Measurements from ENCODE around the gene ZBTB44. TPM values are rescaled to one million over a fixed set of nuclear protein-coding genes. Genes with fewer than 3 reads are reported as not detected.

Gene ZBTB44
- total and polyA plus RNA-seq, 2 donors (not counting 1 experiment from before 2014, with no cell fraction given): 22.8 to 36.5 TPM

DNA sequence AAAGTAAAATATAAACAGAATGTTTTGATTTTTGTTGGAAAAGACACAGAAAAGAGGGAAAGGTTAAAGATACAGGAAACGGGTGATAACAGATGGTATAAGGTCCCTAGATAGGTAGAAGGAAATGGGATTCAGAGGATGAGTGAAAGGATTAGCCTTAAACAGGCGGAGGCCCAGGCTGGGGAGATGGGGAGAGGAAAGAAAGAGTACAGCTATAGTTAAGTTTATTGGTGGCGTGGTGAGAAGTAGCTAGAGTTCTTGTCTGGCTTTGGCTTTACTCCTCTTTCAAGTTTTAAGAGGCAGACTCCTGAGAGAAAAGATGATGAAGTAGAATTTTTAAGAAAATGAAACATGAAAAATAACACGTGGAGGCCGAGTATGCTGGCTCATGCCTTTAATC is 13.7 kb downstream of the ZBTB44 start:
- Histone ChIP-seq H3K79me2 (ENCODE audit: control insufficient read depth, insufficient read depth, low read length) (no peaks in the 10 kb centered on the region), H3K9me3 (ENCODE audit: control insufficient read depth, insufficient read depth, low read depth, low read length) (no peaks in the 10 kb centered on the region), H3K27ac (ENCODE audit: insufficient read depth, low read length) (no peak overlapping the region), H2AFZ (ENCODE audit: low read length) (no peak overlapping the region), H3K4me3 (replicated peaks in 1 of 4; ENCODE audit: control extremely low read depth in 1 of 4, insufficient read depth in 1 of 4, low read depth in 3 of 4, low read length in 4 of 4) (no peak overlapping the region), H3K4me2 (ENCODE audit: extremely low read depth, insufficient read depth, low read length) (no peak overlapping the region), H3K27me3 (ENCODE audit: control insufficient read depth, insufficient read depth, low read length) (no peaks in the 10 kb centered on the region), H4K20me1 (ENCODE audit: control insufficient read depth, extremely low read depth, insufficient read depth, low read length) (no peaks in the 10 kb centered on the region), H3K4me1 (ENCODE audit: control insufficient read depth, extremely low read depth, insufficient read depth, low read length) (no peaks in the 10 kb centered on the region), H3K36me3 (ENCODE audit: control insufficient read depth, insufficient read depth, low read length) (no peaks in the 10 kb centered on the region), H3K9ac (ENCODE audit: insufficient read depth, low read length) (no peak overlapping the region)
- DNase-seq (ENCODE audit: low read depth in 2 of 2): no peak
- no peak for TF ChIP-seq EZH2 (IDR thresholded peaks at IDR 0.05; ENCODE audit: low read length, missing control alignments)
- no peak for TF ChIP-seq CTCF (conservative IDR thresholded peaks at IDR 0.05 in 1 of 2, IDR thresholded peaks at IDR 0.05 in 1 of 2; ENCODE audit: low read depth in 1 of 2, low read length in 2 of 2)

- H3K9me3 ChIP-seq (ENCODE audit: control insufficient read depth, insufficient read depth, low read depth, low read length): no peaks in the 10 kb centered on the region
- DNase-seq (ENCODE audit: low read depth in 2 of 2): no peak
- H2AFZ ChIP-seq (ENCODE audit: low read length): no peak overlapping the region
- no peaks in the 10 kb centered on the region for H3K4me1 ChIP-seq (ENCODE audit: control insufficient read depth, extremely low read depth, insufficient read depth, low read length)
- no peaks in the 10 kb centered on the region for H3K36me3 ChIP-seq (ENCODE audit: control insufficient read depth, insufficient read depth, low read length)
- H3K9ac ChIP-seq (ENCODE audit: insufficient read depth, low read length): no peak overlapping the region
- no peak overlapping the region for H3K27ac ChIP-seq (ENCODE audit: insufficient read depth, low read length)
- H3K27me3 ChIP-seq (ENCODE audit: control insufficient read depth, insufficient read depth, low read length): no peaks in the 10 kb centered on the region
- H4K20me1 ChIP-seq (ENCODE audit: control insufficient read depth, extremely low read depth, insufficient read depth, low read length): no peaks in the 10 kb centered on the region
- no peaks in the 10 kb centered on the region for H3K79me2 ChIP-seq (ENCODE audit: control insufficient read depth, insufficient read depth, low read length)
- no peak overlapping the region for H3K4me2 ChIP-seq (ENCODE audit: extremely low read depth, insufficient read depth, low read length)
- no peak overlapping the region for H3K4me3 ChIP-seq (replicated peaks in 1 of 4; ENCODE audit: control extremely low read depth in 1 of 4, insufficient read depth in 1 of 4, low read depth in 3 of 4, low read length in 4 of 4)
- TF ChIP-seq CTCF (conservative IDR thresholded peaks at IDR 0.05 in 1 of 2, IDR thresholded peaks at IDR 0.05 in 1 of 2; ENCODE audit: low read depth in 1 of 2, low read length in 2 of 2) (no peak), EZH2 (IDR thresholded peaks at IDR 0.05; ENCODE audit: low read length, missing control alignments) (no peak)
Measured at GRCh38 chr11:130300567-130300966, 14.2 kb downstream of the ZBTB44 start.

DNA sequence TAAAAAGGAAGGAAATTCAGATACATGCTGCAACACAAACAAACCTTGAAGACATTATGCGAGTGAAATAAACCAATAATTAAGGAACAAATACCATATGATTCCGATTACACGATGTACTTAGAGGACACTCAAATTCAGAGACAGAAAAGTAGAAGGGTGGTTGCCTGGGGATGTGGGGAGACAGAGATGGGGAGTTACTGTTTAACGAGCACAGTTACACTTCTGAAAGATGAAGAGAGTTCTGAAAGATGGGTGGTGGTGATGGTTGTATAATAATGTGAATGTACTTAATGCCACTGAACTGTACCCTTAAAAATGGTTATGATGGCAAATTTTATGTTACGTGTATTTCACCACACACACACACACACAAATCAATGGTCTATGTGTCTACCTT is 14.7 kb downstream of the ZBTB44 start:
- Histone ChIP-seq H3K4me1 (ENCODE audit: control insufficient read depth, extremely low read depth, insufficient read depth, low read length) (no peaks in the 10 kb centered on the region), H2AFZ (ENCODE audit: low read length) (no peak overlapping the region), H4K20me1 (ENCODE audit: control insufficient read depth, extremely low read depth, insufficient read depth, low read length) (no peaks in the 10 kb centered on the region), H3K4me2 (ENCODE audit: extremely low read depth, insufficient read depth, low read length) (no peak overlapping the region), H3K27ac (ENCODE audit: insufficient read depth, low read length) (no peak overlapping the region), H3K27me3 (ENCODE audit: control insufficient read depth, insufficient read depth, low read length) (no peaks in the 10 kb centered on the region), H3K9me3 (ENCODE audit: control insufficient read depth, insufficient read depth, low read depth, low read length) (no peaks in the 10 kb centered on the region), H3K79me2 (ENCODE audit: control insufficient read depth, insufficient read depth, low read length) (no peaks in the 10 kb centered on the region), H3K4me3 (replicated peaks in 1 of 4; ENCODE audit: control extremely low read depth in 1 of 4, insufficient read depth in 1 of 4, low read depth in 3 of 4, low read length in 4 of 4) (no peak overlapping the region), H3K9ac (ENCODE audit: insufficient read depth, low read length) (no peak overlapping the region), H3K36me3 (ENCODE audit: control insufficient read depth, insufficient read depth, low read length) (no peaks in the 10 kb centered on the region)
- TF ChIP-seq CTCF (conservative IDR thresholded peaks at IDR 0.05 in 1 of 2, IDR thresholded peaks at IDR 0.05 in 1 of 2; ENCODE audit: low read depth in 1 of 2, low read length in 2 of 2) (no peak), EZH2 (IDR thresholded peaks at IDR 0.05; ENCODE audit: low read length, missing control alignments) (no peak)
- DNase-seq (ENCODE audit: low read depth in 2 of 2): no peak

Measured in fibroblast of lung (primary cell).